Heart left ventricle (tissue), 16 donors: ENCODE results near the gene KRT2. TPM values are rescaled to one million over a fixed set of nuclear protein-coding genes. Genes with fewer than 3 reads are reported as not detected.

Source experiments
- ATAC-seq, 4 donors: fragments of 200-7000 bp; cut with Tn5 transposase; one replicate each; pipeline ENCODE4 v1.9.1; 2020 to 2022; ENCODE audit warnings: moderate library complexity in 4 of 4, mild to moderate bottlenecking in 3 of 4, moderate number of reproducible peaks in 1 of 4
- DNase-seq, 5 donors: peaks; one replicate each; pipeline ENCODE4 v3.0.0-alpha.2; 2020
- H3K27ac ChIP-seq, 12 donors: fragments of 200-600 bp; sonication (generic) in 4 of 12; one replicate each; pipeline versions ENCODE4 v1.5.0 to v1.8.0; 2016 to 2022; ENCODE audit warnings: mild to moderate bottlenecking in 2 of 12
- H3K27me3 ChIP-seq, 9 donors: fragments of 200-600 bp; sonication (generic) in 2 of 9; one replicate each; pipeline versions ENCODE4 v1.5.1 to v1.8.0; 2016 to 2022; ENCODE audit warnings: mild to moderate bottlenecking in 3 of 9
- H3K36me3 ChIP-seq, 9 donors: fragments of 200-600 bp; sonication (generic) in 2 of 9; one replicate each; pipeline versions ENCODE4 v1.5.0 to v1.8.0; 2018 to 2022; ENCODE audit warnings: mild to moderate bottlenecking in 2 of 9
- H3K4me1 ChIP-seq, 12 donors: fragments of 200-600 bp; sonication (generic) in 4 of 12; one replicate each; pipeline versions ENCODE4 v1.5.0 to v1.8.0; 2016 to 2022; ENCODE audit warnings: mild to moderate bottlenecking in 3 of 12
- H3K4me3 ChIP-seq, 12 donors: fragments of 200-600 bp; sonication (generic) in 4 of 12; one replicate each; pipeline versions ENCODE4 v1.5.0 to v1.8.0; 2017 to 2022; ENCODE audit warnings: mild to moderate bottlenecking in 9 of 12, moderate library complexity in 4 of 12
- H3K9me3 ChIP-seq, 12 donors: fragments of 200-600 bp; sonication (generic) in 4 of 12; one replicate each; pipeline versions ENCODE4 v1.5.0 to v1.8.0; 2016 to 2022; ENCODE audit warnings: mild to moderate bottlenecking in 1 of 12
- CTCF ChIP-seq, 12 donors: fragments of 200-600 bp; sonication (generic) in 4 of 12; IDR thresholded peaks; one replicate each; pipeline versions ENCODE4 v1.5.0 to v1.8.0; 2018 to 2022; ENCODE audit warnings: antibody characterized with exemption in 12 of 12, mild to moderate bottlenecking in 5 of 12
- POLR2A ChIP-seq, 2 donors: fragments of 450-650 bp; IDR thresholded peaks; one replicate each; pipeline ENCODE4 v1.6.1; 2017; ENCODE audit warnings: antibody characterized with exemption in 2 of 2, mild to moderate bottlenecking in 2 of 2, moderate library complexity in 2 of 2
- WGBS, 4 donors: extraction: QIAGEN DNeasy Blood & Tissue Kit in 2 of 4; methylation state at CpG; one replicate each; pipeline versions ENCODE4 v1.1.5 to v1.1.7; 2013 to 2018; 5-methylcytosine and 5-hydroxymethylcytosine counted together
- intact Hi-C, 10 donors: fragments of 100-400 bp; cut with DNase I; formaldehyde crosslinking; loops; one replicate each; pipeline versions ENCODE4 v1.11.1 to v1.14.2; 2022
- polyA plus RNA-seq, 2 donors: library from polyadenylated mRNA; stranded (reverse); fragments of 200-250 nt; gene quantifications; one replicate each; pipeline ENCODE4 v1.2.3, GENCODE V29; 2013
- total RNA-seq, 9 donors: library from RNA; depleted of rRNA in 2 of 9; stranded (reverse); fragments of >200 nt in 2 of 9; fragmentation: NEBNext Ultra II Directional in 3 of 9; extraction: Animal tissue kit (Norgen Biotek cat#: 25700) in 3 of 9; gene quantifications; one replicate each; pipeline versions ENCODE4 v1.1.0 to v1.2.4, GENCODE V29; 2016 to 2023
- donor health status: ischemic (EF 13 %, LVEDD 7.1; RV severe dilation, severe dysfunction).
- donor health status: healthy with polysubstance abuse.
- donor health status: DM: no; HTN: yes; CAD: no.
- donor health status: DM: no; HTN: no; CAD: no.
- donor health status: ischemic (EF 25% LVEDD 6.9; RV normal size, moderate dysfunction).
- donor health status: ischemic (EF 25% LVEDD 5.7; RV mildly dilated, moderate dysfunction).
- donor health status: healthy.
- donor health status: DM: yes; HTN: yes; CAD: no.
- donor health status: ischemic (EF 35%, LVEDD 5.7; RV mildly dilated, moderate dysfunction).
- donor health status: nonischemic (EF 11% LVEDD 7.7; RV severe dilation, severe dysfunction).
- donor health status: DM: yes; HTN: yes; CAD: no.
- donor health status: PGD.
- donor health status: ischemic (EF 29% LVEDD 5.4; RV normal size, mild dysfunction).
- donor health status: nonischemic (EF 23%, LVEDD 6.1; RV moderate dilation, normal function).

Gene KRT2
- total and polyA plus RNA-seq, 11 donors: not detected

- no peak for TF ChIP-seq POLR2A (IDR thresholded peaks at IDR 0.05)
- no peak for TF ChIP-seq CTCF (IDR thresholded peaks at IDR 0.05)
- H3K27ac ChIP-seq: no peak overlapping the region
- intact Hi-C loops: no loop called here
- ATAC-seq (no peak), DNase-seq (no peak)
- H3K4me3 ChIP-seq: no peak overlapping the region
- no peaks in the 10 kb centered on the region for H3K36me3 ChIP-seq
- H3K9me3 ChIP-seq: no peaks in the 10 kb centered on the region
- peaks cover 0 to 55% (median 23%) of the 10 kb centered on the region in 9 donors for H3K27me3 ChIP-seq
- H3K4me1 ChIP-seq: peaks cover 0 to 1% (median 0%) of the 10 kb centered on the region in 12 donors
- 70 to 74% (median 73%) methylated on average over 6 of the region's 6 CpGs for WGBS, 4 donors
These were observed 33.4 kb upstream of the KRT2 start for GRCh38 chr12:52685406-52685890.

GRCh38 chr12:52684431-52684830 is 32.4 kb upstream of the KRT2 start:
- intact Hi-C loops: no loop called here
- Histone ChIP-seq H3K36me3 (no peaks in the 10 kb centered on the region), H3K27ac (no peak overlapping the region), H3K4me3 (no peak overlapping the region), H3K27me3 (peaks cover 0 to 48% (median 14%) of the 10 kb centered on the region in 9 donors), H3K9me3 (no peaks in the 10 kb centered on the region), H3K4me1 (no peaks in the 10 kb centered on the region)
- ATAC-seq (no peak), DNase-seq (no peak)
- WGBS, 4 donors: 82 to 90% (median 85%) methylated on average over 2 of the region's 2 CpGs
- no peak for TF ChIP-seq POLR2A (IDR thresholded peaks at IDR 0.05)
- no peak for TF ChIP-seq CTCF (IDR thresholded peaks at IDR 0.05)

GRCh38 chr12:52683575-52684300 is 31.7 kb upstream of the KRT2 start:
- Histone ChIP-seq H3K4me3 (no peak overlapping the region), H3K36me3 (no peaks in the 10 kb centered on the region), H3K27ac (no peak overlapping the region), H3K27me3 (peaks cover 0 to 45% (median 14%) of the 10 kb centered on the region in 9 donors), H3K4me1 (no peaks in the 10 kb centered on the region), H3K9me3 (no peaks in the 10 kb centered on the region)
- ATAC-seq (no peak), DNase-seq (no peak)
- intact Hi-C loops: no loop called here
- TF ChIP-seq CTCF (IDR thresholded peaks at IDR 0.05) (no peak), POLR2A (IDR thresholded peaks at IDR 0.05) (no peak)
- 85 to 91% (median 87%) methylated on average over 12 of the region's 12 CpGs for WGBS, 4 donors

- ATAC-seq (no peak), DNase-seq (no peak)
- intact Hi-C loops: no loop called here
- TF ChIP-seq CTCF (IDR thresholded peaks at IDR 0.05) (no peak), POLR2A (IDR thresholded peaks at IDR 0.05) (no peak)
- Histone ChIP-seq H3K4me3 (no peak overlapping the region), H3K27me3 (peaks cover 0 to 43% (median 9%) of the 10 kb centered on the region in 9 donors), H3K27ac (no peak overlapping the region), H3K4me1 (no peaks in the 10 kb centered on the region), H3K36me3 (no peaks in the 10 kb centered on the region), H3K9me3 (no peaks in the 10 kb centered on the region)
- WGBS, 4 donors: 74 to 80% (median 79%) methylated on average over 4 of the region's 4 CpGs
These were observed 31.0 kb upstream of the KRT2 start for GRCh38 chr12:52682938-52683574.
